HepG2 (cell line): Measurements from ENCODE around the gene ITGB8. TPM values are rescaled to one million over a fixed set of nuclear protein-coding genes. Genes with fewer than 3 reads are reported as not detected.

Experiments used
- ATAC-seq: fragments of 200-7000 bp; cut with Tn5 transposase; 3 replicates; pipeline ENCODE4 v1.9.1; 2020; ENCODE audit warnings: mild to moderate bottlenecking, moderate library complexity
- BruUV-seq: library from RNA; stranded (reverse); fragments of 400-500 nt; replicated peaks from 2 replicates; lab custom pipeline; 2021; lab: Mats Ljungman, UMichigan
- CTCF ChIA-PET: fragments of 300-600 bp; formaldehyde crosslinking; extraction: SDS; loops from one replicate; lab custom pipeline; 2021; ENCODE audit warnings: low total read pairs, inconsistent platforms, low intra/inter-chr PET ratio; lab: Yijun Ruan, JAX
- POLR2A ChIA-PET: fragments of 350-600 bp; sonication (Branson Sonifier 250); formaldehyde crosslinking; loops from one replicate; lab custom pipeline; 2020; ENCODE audit warnings: antibody characterized with exemption, inconsistent platforms; lab: Yijun Ruan, JAX
- DNase-seq: peaks from one replicate; pipeline ENCODE4 v3.0.0-alpha.2; 2015; ENCODE audit warnings: low spot score
- FAIRE-seq: peaks from 3 replicates; lab custom pipeline; 2011; peaks lifted over from hg19 to GRCh38; lab: Jason Lieb, UNC
- H2AFZ ChIP-seq: one replicate; pipeline ENCODE4 v1.6.1; 2011; ENCODE audit warnings: low read length, inconsistent platforms
- H3K27ac ChIP-seq: fragments of 300-600 bp; 3 replicates; pipeline ENCODE4 v1.8.0; 2011; ENCODE audit warnings: mixed run types, mild to moderate bottlenecking, mixed read lengths, low read length, inconsistent platforms; ENCODE audit not compliant: insufficient read depth; ENCODE audit errors: extremely low read length
- H3K27me3 ChIP-seq, 2 experiments: fragments of 200-600 bp in 1 of 2; 2 replicates in 1 of 2; 3 replicates in 1 of 2; pipeline versions ENCODE4 v1.6.0 to v1.8.0; 2011; ENCODE audit warnings: low read length in 2 of 2, mild to moderate bottlenecking in 2 of 2, moderate library complexity in 2 of 2, inconsistent platforms in 1 of 2; ENCODE audit not compliant: insufficient read depth in 2 of 2, control insufficient read depth in 1 of 2
- H3K36me3 ChIP-seq, 2 experiments: fragments of 200-600 bp in 1 of 2; replicated peaks in 1 of 2; 2 replicates in 1 of 2; 3 replicates in 1 of 2; pipeline versions ENCODE4 v1.5.1 to v1.8.0; 2011; ENCODE audit warnings: low read length in 2 of 2, inconsistent platforms in 1 of 2; ENCODE audit not compliant: insufficient read depth in 2 of 2, control insufficient read depth in 1 of 2
- H3K4me1 ChIP-seq: 2 replicates; pipeline ENCODE4 v1.5.1; 2012; ENCODE audit warnings: low read length, inconsistent platforms; ENCODE audit not compliant: insufficient read depth
- H3K4me2 ChIP-seq: 2 replicates; pipeline ENCODE4 v1.6.0; 2011; ENCODE audit warnings: low read depth, low read length, inconsistent platforms
- H3K4me3 ChIP-seq, 3 experiments: fragments of 200-600 bp in 1 of 3; sonication (generic), shearing (Covaris generic) in 1 of 3; replicated peaks in 1 of 3; 2 replicates each; pipeline ENCODE4 v1.5.1; 2011 to 2016; ENCODE audit warnings: low read length in 3 of 3, inconsistent platforms in 2 of 3, low read depth in 2 of 3, mild to moderate bottlenecking in 2 of 3, control low read depth in 1 of 3, mixed read lengths in 1 of 3; ENCODE audit not compliant: insufficient read depth in 1 of 3
- H3K79me2 ChIP-seq: one replicate; pipeline ENCODE4 v1.6.1; 2011; ENCODE audit warnings: low read length, inconsistent platforms; ENCODE audit not compliant: insufficient read depth
- H3K9ac ChIP-seq: 2 replicates; pipeline ENCODE4 v1.6.0; 2011; ENCODE audit warnings: mild to moderate bottlenecking, low read depth, low read length, inconsistent platforms; ENCODE audit not compliant: insufficient read depth
- H3K9me3 ChIP-seq: 2 replicates; pipeline ENCODE4 v1.5.1; 2012; ENCODE audit warnings: mild to moderate bottlenecking, low read length
- H4K20me1 ChIP-seq: 2 replicates; pipeline ENCODE4 v1.6.0; 2011; ENCODE audit warnings: inconsistent platforms, mild to moderate bottlenecking, low read length, moderate library complexity; ENCODE audit not compliant: insufficient read depth
- ATF5 ChIP-seq: sonication (generic); formaldehyde crosslinking; IDR thresholded peaks from 2 replicates; pipeline ENCODE4 v1.4.0; 2020; ENCODE audit warnings: mild to moderate bottlenecking, low read depth, missing genetic modification reagents
- HDAC2 ChIP-seq: sonication (generic); formaldehyde crosslinking; IDR thresholded peaks from 2 replicates; pipeline ENCODE4 v1.4.0; 2020; ENCODE audit warnings: missing genetic modification reagents
- HMGA1 ChIP-seq: sonication (generic); formaldehyde crosslinking; conservative IDR thresholded peaks from 2 replicates; pipeline ENCODE4 v1.4.0; 2020; ENCODE audit warnings: missing genetic modification reagents
- HNRNPUL1 ChIP-seq: fragments of 200-400 bp; formaldehyde crosslinking; IDR thresholded peaks from 2 replicates; pipeline ENCODE4 v1.6.1; 2017; ENCODE audit warnings: low read depth, mild to moderate bottlenecking, low read length, moderate library complexity
- MIER3 ChIP-seq: IDR thresholded peaks from 2 replicates; pipeline ENCODE4 v1.6.1; 2016; ENCODE audit warnings: missing compliant biosample characterization, borderline replicate concordance
- REL ChIP-seq: sonication (generic); formaldehyde crosslinking; conservative IDR thresholded peaks from 2 replicates; pipeline ENCODE4 v1.8.0; 2022; ENCODE audit warnings: mild to moderate bottlenecking, missing genetic modification reagents, moderate library complexity
- SATB2 ChIP-seq: sonication (generic); formaldehyde crosslinking; IDR thresholded peaks from 2 replicates; pipeline ENCODE4 v1.5.0; 2020; ENCODE audit warnings: missing genetic modification reagents
- SOX6 ChIP-seq, 2 experiments: fragments of 450-650 bp in 1 of 2; sonication (generic) in 1 of 2; formaldehyde crosslinking in 1 of 2; IDR thresholded peaks; 2 replicates each; pipeline versions ENCODE4 v1.4.0 to v1.6.1; 2017 to 2020; ENCODE audit warnings: antibody characterized with exemption in 1 of 2, mild to moderate bottlenecking in 1 of 2, missing genetic modification reagents in 1 of 2
- TBL1XR1 ChIP-seq: fragments of 150-350 bp; IDR thresholded peaks from 2 replicates; pipeline ENCODE4 v1.6.1; 2014; ENCODE audit warnings: borderline replicate concordance, low read length; ENCODE audit not compliant: partially characterized antibody
- TRAFD1 ChIP-seq: sonication (generic); formaldehyde crosslinking; IDR thresholded peaks from 2 replicates; pipeline ENCODE4 v1.5.1; 2020; ENCODE audit warnings: missing genetic modification reagents, mild to moderate bottlenecking, borderline replicate concordance
- ZNF350 ChIP-seq: sonication (generic); formaldehyde crosslinking; IDR thresholded peaks from 2 replicates; pipeline ENCODE4 v1.4.0; 2020; ENCODE audit warnings: mild to moderate bottlenecking, low read depth, missing genetic modification reagents, borderline replicate concordance
- ZNF430 ChIP-seq: sonication (generic); formaldehyde crosslinking; IDR thresholded peaks from 2 replicates; pipeline ENCODE4 v1.9.0; 2021; ENCODE audit warnings: mild to moderate bottlenecking, missing genetic modification reagents
- ZNF605 ChIP-seq: sonication (generic); formaldehyde crosslinking; IDR thresholded peaks from 2 replicates; pipeline ENCODE4 v1.8.0; 2022; ENCODE audit warnings: mild to moderate bottlenecking, missing genetic modification reagents
- ZSCAN22 ChIP-seq: sonication (generic); formaldehyde crosslinking; IDR thresholded peaks from 2 replicates; pipeline ENCODE4 v1.4.0; 2020; ENCODE audit warnings: mild to moderate bottlenecking, missing genetic modification reagents
- WGBS: methylation state at CpG from one replicate; pipeline ENCODE4 v1.1.6; 2017; ENCODE audit warnings: low lambda C conversion rate; 5-methylcytosine and 5-hydroxymethylcytosine counted together
- in situ Hi-C: cut with HindIII; loops from 2 replicates; pipeline ENCODE4 v1.10.0; 2017; ENCODE audit warnings: low pct_unique_long_range_greater_than_20kb; ENCODE audit not compliant: extremely low pct_ligation_motif_present
- intact Hi-C: fragments of 100-400 bp; cut with micrococcal nuclease; formaldehyde crosslinking; loops from one replicate; pipeline ENCODE4 v1.10.0; 2022; ENCODE audit not compliant: unreplicated experiment
- polyA plus RNA-seq, 8 experiments: library from polyadenylated mRNA; depleted of rRNA in 3 of 8; stranded (reverse) in 7 of 8; unstranded in 1 of 8; fragments of >200 nt; fragmentation: Illumina TruSeq in 4 of 8; extraction: Trizol in 4 of 8; gene quantifications; 2 replicates each; pipeline versions ENCODE4 v1.2.1 to v1.2.3, GENCODE V29; 2011 to 2016; ENCODE audit warnings: low read depth in 4 of 8, missing spikeins in 1 of 8, mixed read lengths in 1 of 8; ENCODE audit not compliant: insufficient read depth in 1 of 8
- total RNA-seq, 5 experiments: library from RNA; depleted of rRNA; stranded (reverse); fragments of >200 nt; fragmentation: Illumina TruSeq; extraction: Trizol; gene quantifications; 2 replicates each; pipeline ENCODE4 v1.2.3, GENCODE V29; 2016; ENCODE audit warnings: low read depth in 1 of 5
- TF ChIP-seq, protein P1 (sequence below): sonication (generic); formaldehyde crosslinking; IDR thresholded peaks from 2 replicates; pipeline ENCODE4 v1.8.1; 2023; ENCODE audit warnings: mild to moderate bottlenecking, inconsistent platforms, moderate library complexity, missing genetic modification reagents, borderline replicate concordance
- TF ChIP-seq, protein P2 (sequence below): sonication (generic); formaldehyde crosslinking; IDR thresholded peaks from 2 replicates; pipeline ENCODE4 v1.5.1; 2020; ENCODE audit warnings: mild to moderate bottlenecking, missing genetic modification reagents

Gene ITGB8
- total and polyA plus RNA-seq, 2 of the 13 experiments (the other 11 are each of a cell fraction or from before 2014, with no cell fraction given), result 0.01 TPM; not detected in 1

DNA sequence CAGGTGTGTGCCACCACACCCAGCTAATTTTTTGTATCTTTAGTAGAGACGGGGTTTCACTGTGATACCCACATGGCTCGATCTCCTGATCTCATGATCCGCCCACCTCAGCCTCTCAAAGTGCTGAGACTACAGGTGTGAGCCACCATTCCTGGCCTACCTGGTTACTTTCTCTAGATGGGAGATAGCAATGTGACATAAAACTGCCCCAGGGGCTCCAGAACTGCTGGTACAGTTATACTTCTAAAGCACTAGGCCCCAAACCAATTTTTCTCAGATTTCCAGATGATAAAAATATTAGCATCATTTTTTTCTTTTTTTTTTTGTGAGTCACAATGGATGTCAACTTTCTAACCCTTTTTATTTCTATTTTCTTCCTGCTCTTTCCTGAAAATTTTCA is 27.4 kb downstream of the ITGB8 start:
- H3K27ac ChIP-seq, result no peak overlapping the region
- no peaks in the 10 kb centered on the region for H3K27me3 ChIP-seq
- H3K4me1 ChIP-seq, result no peaks in the 10 kb centered on the region
- no peaks in the 10 kb centered on the region for H3K36me3 ChIP-seq
- DNase-seq (no peak), ATAC-seq (no peak), FAIRE-seq (no peak)
- H3K4me2 ChIP-seq, result no peak overlapping the region
- no peaks in the 10 kb centered on the region for H3K79me2 ChIP-seq
- ChIA-PET CTCF (no interaction called here), POLR2A (no interaction called here)
- WGBS, result 7% methylated on average over 3 of the region's 3 CpGs
- H2AFZ ChIP-seq, result no peak overlapping the region
- BruUV-seq, result no TSS peak
- no peak overlapping the region for H3K4me3 ChIP-seq
- intact Hi-C loops (no loop called here), in situ Hi-C loops (no loop called here)
- H3K9me3 ChIP-seq, result no peaks in the 10 kb centered on the region
- no peaks in the 10 kb centered on the region for H4K20me1 ChIP-seq
- H3K9ac ChIP-seq, result no peak overlapping the region
- no peak for TF ChIP-seq ZNF430 (CRISPR knock-in tag)
- TF ChIP-seq, protein P1, sequence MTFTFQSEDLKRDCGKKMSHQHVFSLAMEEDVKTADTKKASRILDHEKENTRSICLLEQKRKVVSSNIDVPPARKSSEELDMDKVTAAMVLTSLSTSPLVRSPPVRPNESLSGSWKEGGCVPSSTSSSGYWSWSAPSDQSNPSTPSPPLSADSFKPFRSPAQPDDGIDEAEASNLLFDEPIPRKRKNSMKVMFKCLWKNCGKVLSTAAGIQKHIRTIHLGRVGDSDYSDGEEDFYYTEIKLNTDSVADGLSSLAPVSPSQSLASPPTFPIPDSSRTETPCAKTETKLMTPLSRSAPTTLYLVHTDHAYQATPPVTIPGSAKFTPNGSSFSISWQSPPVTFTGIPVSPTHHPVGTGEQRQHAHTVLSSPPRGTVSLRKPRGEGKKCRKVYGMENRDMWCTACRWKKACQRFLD, result no peak
- no peak for TF ChIP-seq ZNF605 (CRISPR knock-in tag)
- no peak for TF ChIP-seq ZSCAN22 (CRISPR knock-in tag)
- TF ChIP-seq SATB2 (CRISPR knock-in tag), result no peak
- no peak for TF ChIP-seq REL (CRISPR knock-in tag)
- TF ChIP-seq, protein P2, sequence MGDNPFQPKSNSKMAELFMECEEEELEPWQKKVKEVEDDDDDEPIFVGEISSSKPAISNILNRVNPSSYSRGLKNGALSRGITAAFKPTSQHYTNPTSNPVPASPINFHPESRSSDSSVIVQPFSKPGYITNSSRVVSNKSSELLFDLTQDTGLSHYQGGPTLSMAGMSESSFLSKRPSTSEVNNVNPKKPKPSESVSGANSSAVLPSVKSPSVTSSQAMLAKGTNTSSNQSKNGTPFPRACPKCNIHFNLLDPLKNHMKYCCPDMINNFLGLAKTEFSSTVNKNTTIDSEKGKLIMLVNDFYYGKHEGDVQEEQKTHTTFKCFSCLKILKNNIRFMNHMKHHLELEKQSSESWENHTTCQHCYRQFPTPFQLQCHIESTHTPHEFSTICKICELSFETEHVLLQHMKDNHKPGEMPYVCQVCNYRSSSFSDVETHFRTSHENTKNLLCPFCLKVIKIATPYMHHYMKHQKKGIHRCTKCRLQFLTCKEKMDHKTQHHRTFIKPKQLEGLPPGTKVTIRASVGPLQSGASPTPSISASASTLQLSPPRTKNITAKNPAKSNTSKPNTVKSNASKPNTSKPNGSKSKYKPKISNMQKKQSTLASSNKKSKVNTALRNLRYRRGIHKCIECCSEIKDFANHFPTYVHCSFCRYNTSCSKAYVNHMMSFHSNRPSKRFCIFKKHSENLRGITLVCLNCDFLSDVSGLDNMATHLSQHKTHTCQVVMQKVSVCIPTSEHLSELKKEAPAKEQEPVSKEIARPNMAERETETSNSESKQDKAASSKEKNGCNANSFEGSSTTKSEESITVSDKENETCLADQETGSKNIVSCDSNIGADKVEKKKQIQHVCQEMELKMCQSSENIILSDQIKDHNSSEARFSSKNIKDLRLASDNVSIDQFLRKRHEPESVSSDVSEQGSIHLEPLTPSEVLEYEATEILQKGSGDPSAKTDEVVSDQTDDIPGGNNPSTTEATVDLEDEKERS, result no peak
- no peak for TF ChIP-seq ZNF350 (CRISPR knock-in tag)
- TF ChIP-seq MIER3, result no peak
- TF ChIP-seq TRAFD1 (CRISPR knock-in tag), result no peak
- TF ChIP-seq SOX6 (IDR thresholded peaks at IDR 0.05), result no peak
- no peak for TF ChIP-seq SOX6 (CRISPR knock-in tag; IDR thresholded peaks at IDR 0.05)
- TF ChIP-seq TBL1XR1, result no peak
- no peak for TF ChIP-seq HDAC2 (CRISPR knock-in tag)
- no peak for TF ChIP-seq ATF5 (CRISPR knock-in tag)
- no peak for TF ChIP-seq HNRNPUL1
- no peak for TF ChIP-seq HMGA1 (CRISPR knock-in tag)
